Prostate gland (tissue), 2 donors: ENCODE data around the gene BMP2K.

Source experiments
- CTCF ChIP-seq, 4 experiments: fragments of 200-600 bp in 2 of 4; fragments of 450-650 bp in 2 of 4; sonication (generic) in 2 of 4; IDR thresholded peaks; 1 replicate in 3 of 4; 2 replicates in 1 of 4; pipeline ENCODE4 v1.5.1; 2016 to 2019; ENCODE audit warnings: antibody characterized with exemption in 4 of 4, mild to moderate bottlenecking in 2 of 4, moderate library complexity in 2 of 4
- POLR2AphosphoS5 ChIP-seq: sonication (generic); formaldehyde crosslinking; IDR thresholded peaks from one replicate; pipeline ENCODE4 v1.6.1; 2017; ENCODE audit warnings: antibody characterized with exemption

GRCh38 chr4:78803983-78804382, 27.8 kb downstream of the BMP2K start:
- TF ChIP-seq POLR2AphosphoS5: no peak
- no peak for TF ChIP-seq CTCF (IDR thresholded peaks at IDR 0.05)
